GM23248 (cell line): ENCODE data around the gene MAPK4.

Experiments used
- EZH2 ChIP-seq: fragments of 200-600 bp; sonication (generic); IDR thresholded peaks from 2 replicates; pipeline ENCODE4 v1.6.1; 2018; ENCODE audit warnings: antibody characterized with exemption, mild to moderate bottlenecking; ENCODE audit not compliant: insufficient read depth, poor library complexity, severe bottlenecking
- EZH2phosphoT487 ChIP-seq: fragments of 200-600 bp; sonication (generic); IDR thresholded peaks from 2 replicates; pipeline ENCODE4 v1.6.1; 2018; ENCODE audit warnings: antibody characterized with exemption, moderate library complexity, mild to moderate bottlenecking, low read depth; ENCODE audit not compliant: insufficient read depth

- TF ChIP-seq EZH2phosphoT487 = no peak
- no peak for TF ChIP-seq EZH2
These were observed 119.2 kb downstream of the MAPK4 start for GRCh38 chr18:50679056-50679455.
